ENCODE measurements around the gene PTCH1. TPM values are rescaled to one million over a fixed set of nuclear protein-coding genes. Genes with fewer than 3 reads are reported as not detected.

Gene PTCH1
- total RNA-seq, 1 donor from 2014 or later = 14.2 TPM

- DNase-seq (ENCODE audit: extremely low spot score in 2 of 2) = no peak
- peaks cover 17% of the 10 kb centered on the region for H3K4me1 ChIP-seq
- H3K27ac ChIP-seq = no peak overlapping the region
- TF ChIP-seq POLR2A (IDR thresholded peaks at IDR 0.05) (no peak), POLR2AphosphoS5 (IDR thresholded peaks at IDR 0.05; ENCODE audit: insufficient read depth in 1 of 2, low read depth in 1 of 2) (no peak)
- H3K36me3 ChIP-seq = no peaks in the 10 kb centered on the region
- no peaks in the 10 kb centered on the region for H3K9me3 ChIP-seq
- intact Hi-C loops (cut with DNase I) = loop anchor here (10.0 kb wide), 1 partner anchor 702 kb away; no protein-coding TSS in a partner anchor
- H3K4me3 ChIP-seq = no peak overlapping the region
- no peaks in the 10 kb centered on the region for H3K27me3 ChIP-seq
Measured at GRCh38 chr9:95512709-95513095, 4.1 kb downstream of the PTCH1 start.

- no peak for DNase-seq (ENCODE audit: extremely low spot score in 2 of 2)
- TF ChIP-seq POLR2A (IDR thresholded peaks at IDR 0.05) (no peak), POLR2AphosphoS5 (IDR thresholded peaks at IDR 0.05; ENCODE audit: insufficient read depth in 1 of 2, low read depth in 1 of 2) (no peak), CTCF (IDR thresholded peaks at IDR 0.05) (no peak)
- H3K4me1 ChIP-seq = peaks cover 17% of the 10 kb centered on the region
- no peaks in the 10 kb centered on the region for H3K9me3 ChIP-seq
- H3K27ac ChIP-seq = peak overlapping the region; percentile 93
- no peaks in the 10 kb centered on the region for H3K36me3 ChIP-seq
- peak overlapping the region; percentile 76 to 87 for H3K4me3 ChIP-seq
- H3K27me3 ChIP-seq = no peaks in the 10 kb centered on the region
- intact Hi-C loops (cut with DNase I) = loop anchor here (10.0 kb wide), 1 partner anchor 703 kb away; no protein-coding TSS in a partner anchor
Measured at GRCh38 chr9:95511952-95512708, 4.6 kb downstream of the PTCH1 start.

- H3K27me3 ChIP-seq = no peaks in the 10 kb centered on the region
- no peaks in the 10 kb centered on the region for H3K36me3 ChIP-seq
- intact Hi-C loops (cut with DNase I) = loop anchor here (10.0 kb wide), 1 partner anchor 703 kb away; no protein-coding TSS in a partner anchor
- peak overlapping the region; percentile 76 to 87 for H3K4me3 ChIP-seq
- TF ChIP-seq CTCF (IDR thresholded peaks at IDR 0.05) (no peak), POLR2AphosphoS5 (IDR thresholded peaks at IDR 0.05; ENCODE audit: insufficient read depth in 1 of 2, low read depth in 1 of 2) (peak in 1 of 2 donors; percentile 3)
- H3K27ac ChIP-seq = peak overlapping the region; percentile 93
- DNase-seq (ENCODE audit: extremely low spot score in 2 of 2) = no peak
- peaks cover 17% of the 10 kb centered on the region for H3K4me1 ChIP-seq
- H3K9me3 ChIP-seq = no peaks in the 10 kb centered on the region
Measured at GRCh38 chr9:95511616-95511931, 5.2 kb downstream of the PTCH1 start.

- Histone ChIP-seq H3K4me3 (peak overlapping the region; percentile 76 to 87), H3K9me3 (no peaks in the 10 kb centered on the region), H3K27me3 (no peaks in the 10 kb centered on the region), H3K27ac (peak overlapping the region; percentile 93), H3K36me3 (no peaks in the 10 kb centered on the region), H3K4me1 (peaks cover 17% of the 10 kb centered on the region)
- DNase-seq (ENCODE audit: extremely low spot score in 2 of 2) = no peak
- TF ChIP-seq CTCF (IDR thresholded peaks at IDR 0.05) (no peak), POLR2A (IDR thresholded peaks at IDR 0.05) (peak in 1 of 2 donors; percentile 82), POLR2AphosphoS5 (IDR thresholded peaks at IDR 0.05; ENCODE audit: insufficient read depth in 1 of 2, low read depth in 1 of 2) (peak; percentile 74 to 77)
- intact Hi-C loops (cut with DNase I) = loop anchor here (10.0 kb wide), 1 partner anchor 704 kb away; no protein-coding TSS in a partner anchor
Measured at GRCh38 chr9:95510709-95511615, 5.8 kb downstream of the PTCH1 start.
